Breast epithelium (tissue), 4 donors: ENCODE results near the gene GNAI1. TPM values are rescaled to one million over a fixed set of nuclear protein-coding genes. Genes with fewer than 3 reads are reported as not detected.

Experiments used
- DNase-seq, 2 donors: peaks; one replicate each; pipeline ENCODE4 v3.0.0-alpha.2; 2019; ENCODE audit warnings: low spot score in 2 of 2
- H3K27ac ChIP-seq, 2 donors: fragments of 200-600 bp; sonication (generic) in 1 of 2; one replicate each; pipeline ENCODE4 v1.5.1; 2016 to 2019; ENCODE audit warnings: mild to moderate bottlenecking in 1 of 2
- H3K27me3 ChIP-seq, 2 donors: fragments of 200-600 bp; sonication (generic) in 1 of 2; one replicate each; pipeline versions ENCODE4 v1.5.1 to v1.6.0; 2017 to 2019; ENCODE audit warnings: control low read depth in 1 of 2, mild to moderate bottlenecking in 1 of 2
- H3K36me3 ChIP-seq: fragments of 200-600 bp; one replicate; pipeline ENCODE4 v1.5.1; 2019
- H3K4me1 ChIP-seq, 2 donors: fragments of 200-600 bp; sonication (generic); one replicate each; pipeline ENCODE4 v1.5.1; 2016 to 2019; ENCODE audit warnings: control low read depth in 1 of 2
- H3K4me3 ChIP-seq, 3 donors: fragments of 200-600 bp; sonication (generic); 1 replicate in 2 of 3; 2 replicates in 1 of 3; pipeline ENCODE4 v1.5.1; 2016 to 2019; ENCODE audit warnings: mild to moderate bottlenecking in 3 of 3, moderate library complexity in 2 of 3
- H3K9me3 ChIP-seq, 2 donors: fragments of 200-600 bp; sonication (generic) in 1 of 2; one replicate each; pipeline ENCODE4 v1.5.1; 2016 to 2019; ENCODE audit warnings: control low read depth in 1 of 2
- CTCF ChIP-seq, 3 donors: fragments of 450-650 bp; IDR thresholded peaks; one replicate each; pipeline ENCODE4 v1.5.1; 2016 to 2017; ENCODE audit warnings: antibody characterized with exemption in 3 of 3, mild to moderate bottlenecking in 3 of 3, moderate library complexity in 3 of 3
- POLR2A ChIP-seq: fragments of 450-650 bp; IDR thresholded peaks from one replicate; pipeline ENCODE4 v1.6.1; 2016; ENCODE audit warnings: antibody characterized with exemption, mild to moderate bottlenecking, moderate library complexity
- POLR2AphosphoS5 ChIP-seq, 3 donors: sonication (generic); formaldehyde crosslinking; IDR thresholded peaks; one replicate each; pipeline ENCODE4 v1.6.1; 2017; ENCODE audit warnings: antibody characterized with exemption in 3 of 3
- intact Hi-C: fragments of 100-400 bp; cut with DNase I; formaldehyde crosslinking; loops from one replicate; pipeline ENCODE4 v1.15.1; 2023; ENCODE audit warnings: low total_unique reads
- total RNA-seq, 3 donors: library from RNA; depleted of rRNA; stranded (reverse); fragments of >200 nt; gene quantifications; one replicate each; pipeline ENCODE4 v1.1.0, GENCODE V29; 2016

Gene GNAI1
- total RNA-seq, 3 donors from 2014 or later = 25.6 to 75.2 (median 27.5) TPM

- no peak for TF ChIP-seq POLR2AphosphoS5 (IDR thresholded peaks at IDR 0.05)
- no peak for TF ChIP-seq CTCF (IDR thresholded peaks at IDR 0.05)
- TF ChIP-seq POLR2A = no peak
- H3K4me1 ChIP-seq = no peaks in the 10 kb centered on the region
- intact Hi-C loops = no loop called here
Observed at GRCh38 chr7:80142853-80143580, 8.4 kb downstream of the GNAI1 start.

GRCh38 chr7:80145780-80146422, 11.3 kb downstream of the GNAI1 start:
- intact Hi-C loops = no loop called here
- Histone ChIP-seq H3K27me3 (no peaks in the 10 kb centered on the region), H3K36me3 (no peaks in the 10 kb centered on the region), H3K27ac (no peak overlapping the region), H3K4me1 (no peaks in the 10 kb centered on the region), H3K4me3 (no peak overlapping the region), H3K9me3 (no peaks in the 10 kb centered on the region)
- no peak for DNase-seq
- TF ChIP-seq POLR2AphosphoS5 (IDR thresholded peaks at IDR 0.05) (no peak), CTCF (IDR thresholded peaks at IDR 0.05) (no peak), POLR2A (no peak)

More at GRCh38 chr7:80142853-80143580, 8.4 kb downstream of the GNAI1 start:
- Histone ChIP-seq H3K36me3 (no peaks in the 10 kb centered on the region), H3K9me3 (no peaks in the 10 kb centered on the region), H3K27ac (no peak overlapping the region), H3K4me3 (no peak overlapping the region), H3K27me3 (no peaks in the 10 kb centered on the region)
- no peak for DNase-seq

- no peaks in the 10 kb centered on the region for H3K27me3 ChIP-seq
- H3K9me3 ChIP-seq = no peaks in the 10 kb centered on the region
- H3K27ac ChIP-seq = no peak overlapping the region
- H3K4me3 ChIP-seq = no peak overlapping the region
- no peaks in the 10 kb centered on the region for H3K4me1 ChIP-seq
- intact Hi-C loops = no loop called here
- TF ChIP-seq POLR2AphosphoS5 (IDR thresholded peaks at IDR 0.05) (no peak), CTCF (IDR thresholded peaks at IDR 0.05) (no peak), POLR2A (no peak)
- H3K36me3 ChIP-seq = no peaks in the 10 kb centered on the region
- no peak for DNase-seq
Observed at GRCh38 chr7:80146545-80147182, 12.0 kb downstream of the GNAI1 start.

- no peaks in the 10 kb centered on the region for H3K36me3 ChIP-seq
- DNase-seq = no peak
- H3K27ac ChIP-seq = no peak overlapping the region
- intact Hi-C loops = no loop called here
- no peaks in the 10 kb centered on the region for H3K27me3 ChIP-seq
- no peaks in the 10 kb centered on the region for H3K4me1 ChIP-seq
- H3K4me3 ChIP-seq = no peak overlapping the region
- H3K9me3 ChIP-seq = no peaks in the 10 kb centered on the region
- TF ChIP-seq POLR2AphosphoS5 (IDR thresholded peaks at IDR 0.05) (no peak), CTCF (IDR thresholded peaks at IDR 0.05) (no peak), POLR2A (no peak)
Observed at GRCh38 chr7:80147543-80148391, 13.1 kb downstream of the GNAI1 start.
